Astrocyte of the hippocampus (primary cell): Measurements from ENCODE around the gene HSCB.
"Not testable (repeated sequence)": the region's sequence is repeated elsewhere in the genome, so short reads cannot be mapped to it uniquely, and the experiment has no call there.

Experiments
- DNase-seq: peaks from one replicate; pipeline ENCODE4 v3.0.0; 2011; ENCODE audit warnings: low read depth, low spot score

HSCB gene, protein sequence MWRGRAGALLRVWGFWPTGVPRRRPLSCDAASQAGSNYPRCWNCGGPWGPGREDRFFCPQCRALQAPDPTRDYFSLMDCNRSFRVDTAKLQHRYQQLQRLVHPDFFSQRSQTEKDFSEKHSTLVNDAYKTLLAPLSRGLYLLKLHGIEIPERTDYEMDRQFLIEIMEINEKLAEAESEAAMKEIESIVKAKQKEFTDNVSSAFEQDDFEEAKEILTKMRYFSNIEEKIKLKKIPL

DNA sequence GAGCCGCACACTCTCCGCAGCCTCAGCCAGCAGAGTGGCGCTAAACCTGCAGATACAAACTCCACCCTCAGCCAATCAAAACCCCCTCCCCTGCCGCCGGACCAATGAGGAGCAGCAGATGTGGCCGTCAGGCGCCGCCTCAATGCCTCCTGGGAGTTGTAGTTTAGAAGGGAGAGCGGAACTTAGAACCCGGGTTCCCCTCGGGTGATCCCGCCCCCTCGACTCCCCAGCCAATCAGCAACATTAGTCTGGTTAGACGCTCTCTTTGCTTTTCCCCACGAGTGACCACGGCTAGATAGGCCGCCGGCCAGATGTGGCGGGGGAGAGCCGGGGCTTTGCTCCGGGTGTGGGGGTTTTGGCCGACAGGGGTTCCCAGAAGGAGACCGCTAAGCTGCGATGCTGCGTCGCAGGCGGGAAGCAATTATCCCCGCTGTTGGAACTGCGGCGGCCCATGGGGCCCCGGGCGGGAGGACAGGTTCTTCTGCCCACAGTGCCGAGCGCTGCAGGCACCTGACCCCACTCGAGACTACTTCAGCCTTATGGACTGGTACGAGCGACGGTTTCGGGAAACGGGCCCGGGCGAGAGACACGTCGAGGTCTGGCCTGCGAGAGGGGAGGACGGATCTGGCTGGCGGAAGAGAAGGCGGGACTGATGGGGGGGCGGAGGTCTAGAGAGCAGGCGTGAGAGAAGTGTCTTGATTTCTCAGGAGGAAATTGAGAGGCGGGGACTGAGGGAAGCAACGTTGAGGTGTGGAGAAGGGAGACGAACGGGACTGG lies at the start of gene HSCB, which contains the start of gene CHEK2:
Gene HSCB (plus strand): TSS at position 255 of the 777 bp plus-strand sequence. CDS start 57 bp downstream, at position 312.
Gene CHEK2 (minus strand): TSS at position 36 of the 777 bp plus-strand sequence. CDS start 7,099 bp downstream, outside the sequence.
- peak; percentile 99 for DNase-seq

DNA sequence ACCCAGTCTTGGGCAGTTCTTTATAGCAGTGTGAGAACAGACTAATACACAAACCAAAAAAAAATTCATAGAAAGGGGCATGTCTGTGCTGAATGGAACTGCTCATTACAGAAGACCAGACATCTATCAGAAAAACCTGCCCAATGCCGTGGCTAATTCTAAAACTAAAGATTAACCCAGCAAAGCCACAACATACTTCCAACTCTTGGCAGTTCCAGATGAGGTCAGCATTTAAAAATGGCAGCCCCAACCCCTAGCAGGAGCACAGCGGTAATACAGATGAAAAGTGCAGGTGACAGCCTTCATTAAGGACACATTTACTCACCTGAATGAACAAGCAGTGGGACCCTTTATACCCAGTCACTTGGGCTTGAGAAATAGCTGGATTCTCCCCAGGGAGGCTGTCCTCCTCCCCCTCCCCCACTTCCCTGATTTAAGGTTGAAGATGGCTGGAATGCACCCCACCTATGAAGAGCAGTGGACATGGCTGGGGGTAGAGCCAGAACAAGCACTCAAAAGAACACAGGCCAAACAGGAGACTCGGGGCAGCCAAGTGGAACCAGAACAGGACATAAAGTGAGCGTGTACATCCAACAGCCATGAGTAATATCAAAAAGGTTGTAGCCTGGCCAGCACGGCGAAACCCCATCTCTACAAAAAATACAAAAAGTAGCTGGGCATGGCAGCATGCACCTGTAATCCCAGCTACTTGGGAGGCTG lies 48.6 kb upstream of the HSCB start:
- DNase-seq, result not testable (repeated sequence)

GRCh38 chr22:28702891-28703290 lies 38.9 kb upstream of the HSCB start:
- no peak for DNase-seq

GRCh38 chr22:28703436-28703835 lies 38.4 kb upstream of the HSCB start:
- DNase-seq, result no peak

GRCh38 chr22:28706845-28707244 lies 35.0 kb upstream of the HSCB start:
- no peak for DNase-seq

DNA sequence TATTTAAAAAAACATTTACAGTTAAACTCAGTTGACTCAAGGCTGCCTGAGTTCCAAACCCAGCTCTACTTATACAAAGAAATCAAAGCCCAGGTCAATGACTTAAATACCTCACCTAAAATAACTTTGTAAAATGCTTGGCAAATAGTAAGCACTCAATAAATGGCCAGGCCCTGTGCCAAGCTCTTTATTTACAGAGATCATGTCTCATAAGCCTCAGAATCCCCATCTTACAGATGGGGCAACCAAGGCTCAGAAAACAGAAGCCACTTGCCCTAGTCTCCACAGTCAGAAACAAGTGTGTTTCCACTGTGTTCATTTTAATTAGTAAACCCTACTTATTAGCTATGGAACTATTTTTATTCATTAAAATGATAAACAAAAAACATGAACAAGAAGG lies 31.7 kb upstream of the HSCB start:
- DNase-seq, result no peak

GRCh38 chr22:28710576-28711191 lies 31.2 kb upstream of the HSCB start:
- peak; percentile 30 for DNase-seq

GRCh38 chr22:28711341-28711740 lies 30.5 kb upstream of the HSCB start:
- no peak for DNase-seq

- peak; percentile 75 for DNase-seq
These were observed 29.7 kb upstream of the HSCB start for GRCh38 chr22:28711820-28712777.

DNA sequence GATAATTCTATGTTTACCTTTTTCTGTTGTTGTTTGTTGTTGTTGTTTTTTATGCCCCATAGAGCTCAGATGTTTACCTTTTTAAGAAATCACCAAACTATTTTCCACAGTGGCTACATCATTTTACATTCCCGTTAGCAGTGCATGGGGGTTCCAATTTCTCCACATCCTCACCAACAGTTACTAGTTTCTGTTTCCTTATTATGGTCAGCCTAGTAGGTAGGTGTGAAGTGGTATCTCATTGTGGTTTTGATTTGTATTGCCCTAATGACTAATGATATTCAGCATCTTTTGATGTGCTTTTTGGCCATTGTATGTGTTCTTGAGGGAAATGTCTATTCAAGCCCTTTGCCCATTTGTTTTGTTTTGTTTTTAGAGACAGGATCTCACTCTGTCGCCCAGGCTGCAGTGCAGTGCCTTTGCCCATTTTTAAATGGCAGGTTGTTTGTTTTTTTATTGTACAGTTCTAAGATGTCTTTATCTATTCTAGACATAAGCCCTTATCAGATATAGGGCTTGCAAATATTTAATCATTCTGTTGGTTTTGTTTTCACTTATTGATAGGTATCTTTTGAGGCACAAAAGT lies 27.7 kb upstream of the HSCB start:
- DNase-seq, result peak; percentile 20

GRCh38 chr22:28715611-28716010 lies 26.2 kb upstream of the HSCB start:
- DNase-seq, result no peak

DNA sequence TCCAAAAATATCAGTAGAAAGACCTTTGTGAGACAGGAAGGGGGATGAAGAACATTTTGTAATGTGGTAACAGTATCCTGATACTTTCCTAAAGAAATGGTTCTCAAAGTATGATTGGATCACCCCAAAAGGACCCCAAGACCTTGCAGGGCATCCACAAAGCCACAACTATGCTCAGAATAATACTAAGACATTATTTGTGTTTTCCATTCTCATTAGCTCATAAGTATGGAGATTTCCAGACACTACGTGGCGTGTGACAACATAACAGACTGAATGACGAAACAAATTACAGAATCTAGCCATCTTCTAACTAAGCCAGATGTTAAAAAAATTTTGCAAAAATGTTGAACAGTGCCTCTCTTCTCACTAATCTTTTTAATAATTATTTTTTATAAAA lies 25.2 kb upstream of the HSCB start:
- no peak for DNase-seq

DNA sequence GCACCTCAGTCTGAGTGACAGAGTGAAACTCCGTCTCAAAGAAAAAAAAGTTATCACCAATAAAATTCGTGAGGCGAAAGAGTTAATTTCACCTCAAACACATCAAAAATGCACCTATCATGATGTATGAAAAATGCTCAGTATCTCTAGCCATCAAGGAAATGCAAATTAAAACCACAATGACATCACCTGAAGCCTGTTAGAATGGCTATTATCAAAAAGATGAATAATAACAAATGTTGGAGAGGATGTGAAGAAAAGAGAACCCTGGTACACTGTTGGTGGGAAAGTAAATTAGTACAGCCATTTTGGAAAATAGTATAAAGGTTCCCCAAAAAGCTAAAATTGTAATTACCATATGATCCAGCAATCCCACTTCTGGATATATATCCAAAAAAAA lies 23.8 kb upstream of the HSCB start:
- no peak for DNase-seq

GRCh38 chr22:28728002-28728401 lies 13.8 kb upstream of the HSCB start:
- no peak for DNase-seq

GRCh38 chr22:28728621-28729313 lies 13.1 kb upstream of the HSCB start:
- no peak for DNase-seq

DNA sequence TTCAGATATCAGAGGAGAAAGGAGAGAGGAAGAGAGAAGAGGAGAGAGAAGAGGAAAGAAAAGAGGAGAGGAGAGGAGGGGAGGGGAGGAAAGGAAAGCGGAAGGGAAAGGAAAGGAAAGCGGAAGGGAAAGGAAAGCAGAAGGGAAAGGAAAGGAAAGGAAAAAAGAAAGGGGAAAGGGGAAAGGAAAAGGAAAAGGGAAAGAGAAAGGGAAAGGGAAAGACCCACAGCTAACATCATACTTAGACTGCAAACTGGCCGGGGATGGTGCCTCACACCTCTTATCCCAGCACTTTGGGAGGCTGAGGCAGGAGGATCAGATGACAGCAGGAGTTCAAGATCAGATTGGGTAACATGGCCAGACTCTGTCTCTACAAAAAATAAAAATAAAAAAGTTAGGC lies 11.7 kb upstream of the HSCB start:
- DNase-seq, result no peak

DNA sequence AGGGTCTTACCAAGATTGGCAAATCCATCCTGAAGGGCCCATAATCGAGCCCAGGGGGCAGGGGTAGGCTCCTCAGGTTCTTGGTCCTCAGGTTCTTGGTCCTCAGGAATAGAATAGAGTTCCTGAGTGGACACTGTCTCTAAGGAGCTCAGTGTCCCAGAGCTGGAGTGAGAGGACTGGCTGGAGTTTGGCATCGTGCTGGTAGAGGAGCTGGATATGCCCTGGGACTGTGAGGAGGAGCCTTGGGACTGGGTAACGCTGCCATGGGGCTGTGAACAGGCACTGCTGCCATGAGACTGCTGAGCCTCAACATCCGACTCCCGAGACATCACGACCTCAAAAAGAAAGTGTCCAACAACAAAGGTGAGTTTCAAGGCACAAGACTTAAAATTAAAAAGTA lies 7.4 kb upstream of the HSCB start:
- DNase-seq, result no peak

- no peak for DNase-seq
These were observed 5.3 kb upstream of the HSCB start for GRCh38 chr22:28736301-28737155.

GRCh38 chr22:28737701-28738100 lies 4.1 kb upstream of the HSCB start:
- DNase-seq, result no peak
